HEK293 (cell line): Measurements from ENCODE around the gene CFAP99.

ENCODE experiments used
- CTCF ChIP-seq: fragments of 450-650 bp; formaldehyde crosslinking; IDR thresholded peaks from 2 replicates; pipeline ENCODE4 v1.5.1; 2016; ENCODE audit warnings: missing biosample characterization, missing genetic modification characterization
- RBAK ChIP-seq: fragments of 450-650 bp; formaldehyde crosslinking; IDR thresholded peaks from 2 replicates; pipeline ENCODE4 v1.5.1; 2016; ENCODE audit warnings: missing biosample characterization, missing genetic modification characterization
- SP2 ChIP-seq: fragments of 450-650 bp; formaldehyde crosslinking; IDR thresholded peaks from 2 replicates; pipeline ENCODE4 v1.5.1; 2016; ENCODE audit warnings: missing biosample characterization, missing genetic modification characterization
- TSHZ1 ChIP-seq: fragments of 450-650 bp; formaldehyde crosslinking; IDR thresholded peaks from 2 replicates; pipeline ENCODE4 v1.5.1; 2016; ENCODE audit warnings: missing biosample characterization, missing genetic modification characterization, borderline replicate concordance
- ZNF114 ChIP-seq: fragments of 450-650 bp; formaldehyde crosslinking; IDR thresholded peaks from 2 replicates; pipeline ENCODE4 v1.5.0; 2017; ENCODE audit warnings: missing biosample characterization, missing genetic modification characterization
- ZNF292 ChIP-seq: fragments of 450-650 bp; formaldehyde crosslinking; IDR thresholded peaks from 2 replicates; pipeline ENCODE4 v1.5.1; 2016; ENCODE audit warnings: low read depth, missing biosample characterization, missing genetic modification characterization, borderline replicate concordance
- ZNF670 ChIP-seq: fragments of 450-650 bp; formaldehyde crosslinking; IDR thresholded peaks from 2 replicates; pipeline ENCODE4 v1.5.1; 2016; ENCODE audit warnings: missing biosample characterization, missing genetic modification characterization, low read depth
- ZNF777 ChIP-seq: fragments of 450-650 bp; formaldehyde crosslinking; IDR thresholded peaks from 2 replicates; pipeline ENCODE4 v1.5.1; 2017; ENCODE audit warnings: missing biosample characterization, missing genetic modification characterization, borderline replicate concordance
- ZNF792 ChIP-seq: fragments of 450-650 bp; formaldehyde crosslinking; IDR thresholded peaks from 2 replicates; pipeline ENCODE4 v1.5.1; 2016; ENCODE audit warnings: missing biosample characterization, missing genetic modification characterization
- TF ChIP-seq, protein P1 (sequence below): fragments of 450-650 bp; formaldehyde crosslinking; IDR thresholded peaks from 2 replicates; pipeline ENCODE4 v1.5.1; 2016; ENCODE audit warnings: missing biosample characterization, missing genetic modification characterization
- TF ChIP-seq, protein P2 (sequence below): fragments of 450-650 bp; formaldehyde crosslinking; IDR thresholded peaks from 2 replicates; pipeline ENCODE4 v1.5.1; 2016; ENCODE audit warnings: missing biosample characterization, missing genetic modification characterization
- TF ChIP-seq, protein P3 (sequence below): fragments of 450-650 bp; formaldehyde crosslinking; IDR thresholded peaks from 2 replicates; pipeline ENCODE4 v1.5.1; 2016; ENCODE audit warnings: missing biosample characterization, missing genetic modification characterization

DNA sequence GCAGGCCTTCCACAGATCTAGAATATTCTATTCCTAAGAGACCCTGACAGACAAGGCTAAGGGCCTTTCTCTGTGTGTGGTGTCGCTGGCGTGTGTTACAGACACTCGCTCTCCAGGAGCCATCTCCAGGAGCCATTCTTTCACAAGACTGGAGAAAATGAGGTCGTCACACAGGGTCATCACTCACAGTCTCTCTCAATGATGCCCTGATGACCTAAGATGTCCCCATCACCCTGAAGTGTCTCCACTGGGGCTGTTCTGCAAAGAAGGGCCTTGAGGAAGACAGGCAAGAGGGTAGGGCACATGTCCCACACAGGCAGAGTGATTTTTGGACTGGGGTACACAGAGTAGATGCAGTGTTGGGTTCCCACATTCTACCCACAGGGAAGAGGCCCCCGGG, 35.0 kb upstream of the CFAP99 start:
- TF ChIP-seq CTCF = no peak
- TF ChIP-seq ZNF670 (tag by site-specific recombination) = no peak
- no peak for TF ChIP-seq SP2 (tag by site-specific recombination)
- TF ChIP-seq, protein P1, sequence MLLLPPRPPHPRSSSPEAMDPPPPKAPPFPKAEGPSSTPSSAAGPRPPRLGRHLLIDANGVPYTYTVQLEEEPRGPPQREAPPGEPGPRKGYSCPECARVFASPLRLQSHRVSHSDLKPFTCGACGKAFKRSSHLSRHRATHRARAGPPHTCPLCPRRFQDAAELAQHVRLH = no peak
- no peak for TF ChIP-seq RBAK
- TF ChIP-seq, protein P2, sequence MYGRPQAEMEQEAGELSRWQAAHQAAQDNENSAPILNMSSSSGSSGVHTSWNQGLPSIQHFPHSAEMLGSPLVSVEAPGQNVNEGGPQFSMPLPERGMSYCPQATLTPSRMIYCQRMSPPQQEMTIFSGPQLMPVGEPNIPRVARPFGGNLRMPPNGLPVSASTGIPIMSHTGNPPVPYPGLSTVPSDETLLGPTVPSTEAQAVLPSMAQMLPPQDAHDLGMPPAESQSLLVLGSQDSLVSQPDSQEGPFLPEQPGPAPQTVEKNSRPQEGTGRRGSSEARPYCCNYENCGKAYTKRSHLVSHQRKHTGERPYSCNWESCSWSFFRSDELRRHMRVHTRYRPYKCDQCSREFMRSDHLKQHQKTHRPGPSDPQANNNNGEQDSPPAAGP (tag by site-specific recombination) = no peak
- TF ChIP-seq ZNF777 = no peak
- TF ChIP-seq ZNF292 (tag by site-specific recombination) = no peak
- TF ChIP-seq TSHZ1 (tag by site-specific recombination) = no peak
- TF ChIP-seq, protein P3, sequence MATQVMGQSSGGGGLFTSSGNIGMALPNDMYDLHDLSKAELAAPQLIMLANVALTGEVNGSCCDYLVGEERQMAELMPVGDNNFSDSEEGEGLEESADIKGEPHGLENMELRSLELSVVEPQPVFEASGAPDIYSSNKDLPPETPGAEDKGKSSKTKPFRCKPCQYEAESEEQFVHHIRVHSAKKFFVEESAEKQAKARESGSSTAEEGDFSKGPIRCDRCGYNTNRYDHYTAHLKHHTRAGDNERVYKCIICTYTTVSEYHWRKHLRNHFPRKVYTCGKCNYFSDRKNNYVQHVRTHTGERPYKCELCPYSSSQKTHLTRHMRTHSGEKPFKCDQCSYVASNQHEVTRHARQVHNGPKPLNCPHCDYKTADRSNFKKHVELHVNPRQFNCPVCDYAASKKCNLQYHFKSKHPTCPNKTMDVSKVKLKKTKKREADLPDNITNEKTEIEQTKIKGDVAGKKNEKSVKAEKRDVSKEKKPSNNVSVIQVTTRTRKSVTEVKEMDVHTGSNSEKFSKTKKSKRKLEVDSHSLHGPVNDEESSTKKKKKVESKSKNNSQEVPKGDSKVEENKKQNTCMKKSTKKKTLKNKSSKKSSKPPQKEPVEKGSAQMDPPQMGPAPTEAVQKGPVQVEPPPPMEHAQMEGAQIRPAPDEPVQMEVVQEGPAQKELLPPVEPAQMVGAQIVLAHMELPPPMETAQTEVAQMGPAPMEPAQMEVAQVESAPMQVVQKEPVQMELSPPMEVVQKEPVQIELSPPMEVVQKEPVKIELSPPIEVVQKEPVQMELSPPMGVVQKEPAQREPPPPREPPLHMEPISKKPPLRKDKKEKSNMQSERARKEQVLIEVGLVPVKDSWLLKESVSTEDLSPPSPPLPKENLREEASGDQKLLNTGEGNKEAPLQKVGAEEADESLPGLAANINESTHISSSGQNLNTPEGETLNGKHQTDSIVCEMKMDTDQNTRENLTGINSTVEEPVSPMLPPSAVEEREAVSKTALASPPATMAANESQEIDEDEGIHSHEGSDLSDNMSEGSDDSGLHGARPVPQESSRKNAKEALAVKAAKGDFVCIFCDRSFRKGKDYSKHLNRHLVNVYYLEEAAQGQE (tag by site-specific recombination) = no peak
- TF ChIP-seq ZNF792 = no peak
- no peak for TF ChIP-seq ZNF114 (tag by site-specific recombination)
